GM18520 (cell line): Measurements from ENCODE around the gene MOB2.

Experiments used
- ATAC-seq: cut with Tn5 transposase; IDR thresholded peaks from one replicate; pipeline ENCODE4 v1.9.1; 2021; ENCODE audit not compliant: unreplicated experiment

Gene MOB2

GRCh38 chr11:1505480-1505879 lies 18.9 kb upstream of the MOB2 start:
- ATAC-seq = no peak

- no peak for ATAC-seq
Observed at GRCh38 chr11:1504581-1505290, 18.2 kb upstream of the MOB2 start.

DNA sequence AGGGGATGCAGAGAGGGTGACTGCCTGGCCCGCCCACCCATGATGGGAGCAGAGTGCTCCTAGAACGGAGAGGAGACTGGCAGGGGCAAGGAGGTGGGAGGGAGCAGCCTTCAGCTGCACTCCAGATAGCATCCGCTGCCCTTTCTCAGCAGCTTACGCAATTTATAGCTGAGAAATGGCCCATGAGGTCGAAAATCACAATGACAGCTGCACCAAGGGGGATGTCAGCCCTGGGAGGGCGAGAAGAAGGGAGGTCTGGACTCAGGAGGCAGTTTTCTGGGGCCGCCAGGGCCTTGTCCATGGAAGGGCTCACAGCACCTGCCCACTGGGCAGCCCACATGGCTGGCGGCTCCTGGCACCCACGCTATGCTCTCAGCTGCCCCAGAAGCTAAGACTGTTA lies 17.6 kb upstream of the MOB2 start:
- no peak for ATAC-seq

DNA sequence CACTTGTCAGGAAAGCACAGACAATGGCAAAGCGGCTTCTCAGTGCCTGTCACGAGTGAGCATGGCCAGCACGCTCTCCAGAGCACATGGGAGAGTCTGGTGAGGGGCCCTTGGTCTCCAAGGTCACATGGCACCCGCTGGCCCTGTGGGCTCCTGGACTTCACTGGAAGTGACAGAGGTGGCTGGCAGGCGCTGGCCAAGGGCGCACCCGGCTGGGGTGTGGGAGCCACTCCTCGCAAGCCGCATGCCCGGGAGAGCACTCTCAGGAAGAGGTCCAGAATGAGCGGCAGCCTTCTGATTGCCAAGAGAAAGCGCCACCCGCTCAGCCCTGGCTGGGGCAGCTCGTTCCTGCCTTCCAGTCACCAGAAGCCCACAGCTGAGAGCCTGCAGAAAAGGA lies 17.1 kb upstream of the MOB2 start:
- ATAC-seq = no peak

DNA sequence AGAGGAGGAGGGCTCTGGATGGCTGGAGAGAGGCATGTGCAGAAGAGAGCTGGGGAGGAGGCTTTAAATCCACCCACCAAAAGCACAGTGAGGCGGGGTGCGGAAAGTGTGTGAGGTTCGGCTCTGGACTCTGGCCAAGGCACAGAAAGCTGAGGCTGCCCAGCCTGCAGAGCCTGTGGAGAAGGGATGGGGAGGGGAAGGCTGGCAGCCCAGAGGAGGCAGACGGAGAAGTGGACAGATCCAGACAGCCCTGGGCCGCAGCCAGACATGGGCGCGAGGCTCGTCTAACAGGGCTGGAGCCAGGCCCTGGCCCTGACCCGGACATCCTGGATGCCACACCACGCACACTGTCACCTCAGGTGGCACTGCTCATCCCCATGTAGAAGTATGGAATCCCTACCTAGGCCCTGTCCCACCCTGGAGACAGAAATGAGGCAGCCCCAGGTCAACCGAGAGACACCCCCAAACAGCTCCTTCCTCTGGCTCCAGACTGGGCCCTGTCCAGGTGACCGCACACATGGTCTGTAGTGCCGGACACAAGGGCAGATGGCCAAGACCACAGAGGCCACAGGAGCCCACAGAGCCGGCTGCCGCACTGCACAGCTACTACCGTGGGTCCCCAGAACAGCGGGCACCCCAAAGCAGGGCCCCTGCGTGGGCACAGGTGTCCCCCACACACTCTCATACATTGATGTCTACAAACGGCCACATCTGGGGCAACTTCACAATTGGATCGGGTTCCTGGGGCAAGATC lies 16.6 kb upstream of the MOB2 start:
- no peak for ATAC-seq

DNA sequence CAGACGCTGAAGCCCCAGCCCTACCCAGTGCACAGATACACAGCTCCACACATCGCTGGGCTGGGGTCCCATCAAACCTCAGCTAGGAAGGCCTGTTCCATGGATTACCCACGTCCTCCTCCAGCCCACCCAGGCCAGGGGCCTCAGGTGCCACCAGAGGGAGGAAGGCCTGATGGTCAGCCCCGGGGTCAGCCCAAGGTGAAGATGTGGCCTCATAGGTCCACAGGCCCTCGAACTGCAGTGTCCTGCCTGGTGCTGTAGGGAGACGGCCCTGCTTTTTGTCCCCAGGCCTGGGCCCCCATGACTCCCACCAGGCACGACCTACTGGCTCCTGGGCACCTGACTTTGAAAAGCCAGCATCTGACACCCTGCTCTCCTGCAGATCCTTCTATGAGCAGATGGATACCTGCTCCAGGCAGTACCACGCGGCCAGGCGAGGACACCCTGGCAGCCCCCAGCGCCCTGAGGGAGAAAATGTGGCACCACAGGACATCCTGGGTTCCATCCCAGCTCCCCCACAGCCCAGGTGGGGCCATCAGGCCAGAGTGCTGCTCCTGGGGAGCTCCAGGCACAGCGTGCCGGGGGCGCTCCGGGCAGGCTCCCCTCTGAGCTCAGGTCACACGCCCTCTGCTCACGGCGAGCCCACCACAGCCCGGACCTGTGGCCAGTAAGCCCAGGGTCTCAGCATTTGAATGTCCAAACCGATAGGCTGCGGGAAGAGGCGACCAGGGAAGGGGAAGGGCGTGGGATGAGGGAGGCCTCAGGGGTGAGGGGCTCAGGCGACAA lies 15.8 kb upstream of the MOB2 start:
- ATAC-seq = no peak

DNA sequence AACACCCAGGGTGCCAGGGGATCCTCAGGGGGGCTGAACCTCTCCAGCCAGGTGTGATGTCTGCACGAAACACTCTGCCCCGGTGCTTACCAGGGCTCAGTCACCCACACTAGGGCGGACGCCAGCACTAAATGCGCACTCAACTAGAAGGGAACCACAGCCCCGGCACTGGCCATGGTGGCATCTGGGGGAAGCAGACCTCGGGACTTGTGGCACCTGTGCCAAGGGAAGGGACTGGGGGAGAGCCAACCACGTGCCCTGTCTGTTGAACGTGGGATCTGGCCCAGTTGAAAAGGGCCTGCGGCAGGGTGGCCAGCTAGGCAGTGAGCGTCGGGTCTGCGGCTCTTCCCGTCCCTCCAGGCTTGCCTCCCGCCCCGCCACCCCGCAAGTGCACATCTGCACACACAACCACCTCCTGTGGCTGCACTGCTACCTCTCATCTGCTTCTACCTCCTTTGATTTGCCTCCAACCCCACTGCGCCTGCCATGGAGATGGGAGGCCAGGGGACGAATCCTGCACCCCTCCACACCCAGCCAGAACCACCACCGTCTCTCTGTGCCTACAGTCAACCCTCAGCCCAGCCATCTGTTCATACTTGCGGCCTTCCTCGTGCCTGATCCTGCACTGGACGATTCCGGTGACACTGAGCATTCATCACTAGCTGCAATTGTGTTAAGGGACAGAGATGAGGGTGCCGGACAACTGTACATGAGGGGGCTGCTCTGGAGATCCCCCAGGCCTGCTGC lies 15.0 kb upstream of the MOB2 start:
- ATAC-seq = no peak

- ATAC-seq = no peak
Observed at GRCh38 chr11:1500466-1501420, 14.2 kb upstream of the MOB2 start.

DNA sequence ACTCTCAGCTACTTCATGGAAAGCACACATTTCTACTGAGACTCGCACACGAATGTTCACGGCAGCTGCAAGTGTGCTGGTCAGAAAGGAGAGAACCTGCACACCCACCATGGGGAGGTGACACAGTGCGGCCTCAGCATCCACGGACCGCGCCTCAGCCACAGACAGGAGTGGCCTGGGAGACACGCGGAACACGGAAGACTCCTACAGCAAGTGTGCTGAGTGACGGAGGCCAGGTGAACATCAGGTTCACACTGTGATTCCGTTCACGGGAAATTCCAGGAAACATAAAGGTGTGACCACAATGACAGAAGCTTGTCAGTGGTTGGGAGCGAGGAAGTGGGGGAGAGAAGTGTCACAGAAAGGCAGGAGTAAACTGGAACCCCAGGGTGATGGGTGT lies 13.3 kb upstream of the MOB2 start:
- no peak for ATAC-seq

DNA sequence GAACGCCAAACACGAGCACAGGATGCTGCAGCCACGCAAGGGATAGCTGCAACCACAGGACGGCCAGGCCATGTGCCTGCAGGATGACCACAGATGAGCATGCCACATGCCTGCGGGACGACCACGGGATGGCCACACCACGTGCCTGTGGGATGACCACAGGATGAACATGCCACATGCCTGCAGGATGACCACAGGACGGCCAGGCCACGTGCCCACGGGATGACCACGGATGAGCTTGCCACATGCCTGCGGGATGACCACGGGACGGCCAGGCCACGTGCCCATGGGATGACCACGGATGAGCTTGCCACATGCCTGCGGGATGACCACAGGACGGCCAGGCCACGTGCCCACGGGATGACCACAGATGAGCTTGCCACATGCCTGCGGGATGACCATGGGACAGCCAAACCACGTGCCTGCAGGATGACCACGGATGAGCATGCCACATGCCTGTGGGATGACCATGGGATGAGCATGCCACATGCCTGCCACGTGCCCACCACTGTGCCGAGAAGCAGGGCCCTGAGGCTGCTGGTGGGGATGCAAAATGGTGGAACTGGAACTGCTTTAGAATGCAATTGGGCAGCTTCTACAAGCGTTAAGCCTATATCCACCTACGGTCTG lies 12.8 kb upstream of the MOB2 start:
- no peak for ATAC-seq

GRCh38 chr11:1498262-1498661 lies 11.7 kb upstream of the MOB2 start:
- no peak for ATAC-seq

- ATAC-seq = no peak
Observed at GRCh38 chr11:1497600-1497999, 11.0 kb upstream of the MOB2 start.

GRCh38 chr11:1496761-1497095 lies 10.1 kb upstream of the MOB2 start:
- no peak for ATAC-seq

DNA sequence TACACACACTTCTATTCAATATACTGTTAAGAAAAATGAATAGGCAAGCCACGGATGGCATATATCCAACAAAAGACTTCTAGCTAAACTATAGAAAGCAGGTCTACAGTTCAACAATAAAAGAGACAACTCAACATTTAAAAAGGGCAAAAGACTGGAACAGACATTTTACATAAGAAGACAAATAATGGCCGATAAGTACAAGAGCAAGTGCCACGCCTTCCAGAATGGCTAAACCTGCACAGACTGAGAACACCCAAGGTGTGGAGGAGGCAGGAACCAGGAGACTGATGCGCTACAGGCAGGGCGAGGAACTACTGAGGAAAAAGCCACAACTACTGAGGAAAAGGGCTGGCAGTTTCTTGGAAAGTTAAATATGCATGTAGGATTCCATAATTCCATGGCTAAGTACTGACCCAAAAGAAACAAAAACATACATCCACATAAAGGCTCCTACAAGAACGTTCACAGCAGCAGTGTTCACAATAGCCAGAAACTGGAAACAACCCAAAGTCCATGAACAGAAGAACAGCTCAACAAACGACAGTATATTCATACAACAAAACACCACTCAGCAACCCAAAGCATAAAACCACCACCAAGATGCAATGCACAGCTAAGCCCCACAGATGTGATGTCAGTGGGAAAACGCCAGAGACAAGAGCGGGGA lies 9.6 kb upstream of the MOB2 start:
- no peak for ATAC-seq

GRCh38 chr11:1494650-1495049 lies 8.1 kb upstream of the MOB2 start:
- no peak for ATAC-seq

- no peak for ATAC-seq
Observed at GRCh38 chr11:1493650-1494244, 7.2 kb upstream of the MOB2 start.

DNA sequence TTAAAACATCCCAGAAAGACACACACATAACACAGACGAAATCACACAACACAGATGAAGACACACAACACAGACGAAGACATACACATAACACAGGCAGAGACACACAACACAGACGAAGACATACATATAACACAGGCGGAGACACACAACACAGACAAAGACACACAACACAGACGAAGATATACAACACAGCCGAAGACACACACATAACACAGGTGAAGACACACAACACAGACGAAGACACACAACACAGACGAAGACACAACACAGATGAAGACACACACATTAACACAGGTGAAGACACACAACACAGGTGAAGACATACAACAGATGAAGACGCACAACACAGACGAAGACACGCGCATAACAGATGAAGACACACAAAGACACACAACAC lies 4.8 kb upstream of the MOB2 start:
- ATAC-seq = no peak

- no peak for ATAC-seq
Observed at GRCh38 chr11:1490651-1491050, 4.1 kb upstream of the MOB2 start.
